ENCODE results near the gene POLR1G. TPM values are rescaled to one million over a fixed set of nuclear protein-coding genes. Genes with fewer than 3 reads are reported as not detected.
"Not testable (repeated sequence)": the region's sequence is repeated elsewhere in the genome, so short reads cannot be mapped to it uniquely, and the experiment has no call there.

The POLR1G gene
- total RNA-seq, 1 donor from 2014 or later = 6.7 TPM

DNA sequence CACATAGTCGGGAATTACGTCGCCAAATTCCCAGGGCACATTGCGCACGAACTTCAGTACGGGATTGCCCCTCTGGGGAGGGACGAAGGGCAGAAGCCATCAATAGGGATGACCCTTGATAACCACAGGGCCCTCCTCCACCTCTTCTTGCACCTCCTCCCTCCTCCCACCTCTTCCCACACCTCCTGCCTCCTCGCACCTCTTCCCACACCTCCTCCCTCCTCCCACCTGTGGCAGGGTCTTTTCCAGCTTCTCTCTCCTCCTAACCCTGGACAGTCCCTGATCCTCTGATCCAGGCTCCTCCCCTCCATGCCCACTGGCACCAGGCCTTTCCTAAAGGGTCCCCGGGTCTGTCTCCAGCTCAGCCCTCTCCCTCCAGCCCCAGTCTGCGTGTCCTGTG lies 13.9 kb downstream of the POLR1G start:
- no peak for DNase-seq (ENCODE audit: low spot score)

DNA sequence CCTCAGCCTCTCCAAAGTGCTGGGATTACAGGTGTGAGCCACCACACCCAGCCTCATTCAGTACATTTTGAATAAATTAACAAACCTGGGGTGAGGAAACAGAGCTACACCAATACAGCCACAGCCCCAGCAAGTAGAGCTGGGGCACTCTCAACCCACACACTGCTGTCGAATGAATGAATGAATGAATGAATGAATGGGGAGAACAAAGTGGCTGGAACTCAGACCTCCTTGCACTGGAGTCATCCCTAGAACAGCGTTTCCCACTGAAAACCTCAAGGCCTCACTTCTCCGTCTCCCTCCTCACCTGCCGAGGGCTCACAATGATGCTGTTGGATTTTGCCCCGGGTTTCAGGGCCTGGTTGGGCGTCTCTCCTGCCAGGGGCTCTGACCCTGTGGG lies 14.4 kb downstream of the POLR1G start:
- no peak for DNase-seq (ENCODE audit: low spot score)

DNA sequence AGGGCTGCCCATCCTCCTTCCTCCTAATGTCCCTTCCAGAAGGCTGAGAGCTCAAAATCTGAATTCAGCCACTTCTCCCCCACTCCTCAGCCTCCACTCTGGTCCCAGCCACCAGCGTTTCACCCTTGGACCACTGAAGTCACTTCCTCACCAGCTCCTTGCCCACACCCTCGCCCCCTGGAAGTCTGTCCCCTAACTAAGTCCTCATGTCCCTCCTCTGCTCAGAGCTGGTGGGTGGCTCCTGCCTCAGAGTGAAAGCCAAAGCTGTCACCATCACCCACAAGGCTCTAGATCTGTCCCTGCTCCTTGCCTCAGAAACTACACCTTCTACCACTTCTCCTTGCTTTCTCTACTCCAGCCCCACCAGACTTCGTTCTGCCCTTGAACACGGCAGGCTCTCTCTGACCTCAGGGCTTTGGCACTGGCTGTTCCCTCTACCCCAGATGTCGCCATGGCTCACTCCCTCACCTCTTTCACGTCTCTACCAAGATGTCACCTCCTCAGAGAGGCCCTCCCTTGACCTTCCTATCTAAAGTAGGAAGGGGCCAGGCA lies 15.6 kb downstream of the POLR1G start:
- no peak for DNase-seq (ENCODE audit: low spot score)

DNA sequence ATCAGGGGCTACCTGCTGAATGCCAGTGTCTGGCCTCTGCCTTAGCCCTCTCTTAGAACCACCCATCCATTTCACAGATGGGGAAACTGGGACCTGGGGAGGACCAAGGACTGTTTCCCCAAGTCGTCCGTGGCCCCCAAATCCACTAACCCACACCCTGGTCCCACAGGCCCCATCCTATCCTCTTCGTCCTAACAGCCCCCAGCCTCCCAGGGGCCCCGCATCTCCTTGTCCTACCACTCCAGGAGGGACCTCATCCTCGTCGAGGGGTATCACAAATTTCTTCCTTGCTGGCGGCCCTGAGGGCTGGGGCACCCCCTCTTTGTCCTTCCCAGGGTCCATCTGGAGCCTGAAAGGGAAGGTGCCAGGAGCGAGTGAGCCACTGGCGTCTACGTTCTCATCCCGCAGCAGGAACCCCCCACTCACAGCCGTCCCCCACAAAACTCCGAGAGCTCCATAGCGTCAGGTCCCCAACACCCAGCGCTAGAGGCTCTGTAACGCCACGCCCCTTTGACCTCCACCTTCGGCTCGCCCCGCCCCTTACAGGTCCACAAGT lies 16.7 kb downstream of the POLR1G start:
- DNase-seq (ENCODE audit: low spot score) = no peak

DNA sequence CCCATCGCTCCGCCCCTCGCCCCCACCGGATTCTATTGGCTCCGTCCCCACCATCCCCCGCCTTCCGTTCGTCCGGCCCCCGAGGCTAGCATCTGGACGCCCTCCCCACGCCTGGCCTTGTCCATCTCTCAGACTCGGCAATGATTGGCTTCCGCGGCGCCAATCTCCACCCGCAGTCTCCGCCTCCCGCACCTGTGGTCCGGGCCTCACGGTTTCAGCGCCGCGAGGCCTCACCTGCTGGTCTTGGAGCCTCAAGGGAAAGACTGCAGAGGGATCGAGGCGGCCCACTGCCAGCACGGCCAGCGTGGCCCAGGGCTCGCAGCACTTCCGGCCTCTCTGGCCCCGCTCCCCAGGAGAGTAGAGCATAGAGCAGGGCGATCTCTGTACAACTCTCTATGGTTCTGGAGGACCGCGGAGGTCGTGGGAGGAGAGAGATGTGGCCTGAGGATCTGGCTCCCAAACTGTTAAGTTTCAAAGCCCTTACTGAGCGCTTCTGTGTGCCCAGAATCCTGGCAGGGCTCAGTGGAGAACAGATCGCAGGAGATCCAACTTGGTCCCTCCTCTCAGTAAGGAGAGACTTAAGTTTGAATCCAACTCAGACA lies 17.2 kb downstream of the POLR1G start, which contains the start of gene ERCC1:
Gene ERCC1 (minus strand): TSS at position 329 of the 602 bp plus-strand sequence. CDS start 543 bp downstream, outside the sequence.
- DNase-seq (ENCODE audit: low spot score) = peak; percentile 98

DNA sequence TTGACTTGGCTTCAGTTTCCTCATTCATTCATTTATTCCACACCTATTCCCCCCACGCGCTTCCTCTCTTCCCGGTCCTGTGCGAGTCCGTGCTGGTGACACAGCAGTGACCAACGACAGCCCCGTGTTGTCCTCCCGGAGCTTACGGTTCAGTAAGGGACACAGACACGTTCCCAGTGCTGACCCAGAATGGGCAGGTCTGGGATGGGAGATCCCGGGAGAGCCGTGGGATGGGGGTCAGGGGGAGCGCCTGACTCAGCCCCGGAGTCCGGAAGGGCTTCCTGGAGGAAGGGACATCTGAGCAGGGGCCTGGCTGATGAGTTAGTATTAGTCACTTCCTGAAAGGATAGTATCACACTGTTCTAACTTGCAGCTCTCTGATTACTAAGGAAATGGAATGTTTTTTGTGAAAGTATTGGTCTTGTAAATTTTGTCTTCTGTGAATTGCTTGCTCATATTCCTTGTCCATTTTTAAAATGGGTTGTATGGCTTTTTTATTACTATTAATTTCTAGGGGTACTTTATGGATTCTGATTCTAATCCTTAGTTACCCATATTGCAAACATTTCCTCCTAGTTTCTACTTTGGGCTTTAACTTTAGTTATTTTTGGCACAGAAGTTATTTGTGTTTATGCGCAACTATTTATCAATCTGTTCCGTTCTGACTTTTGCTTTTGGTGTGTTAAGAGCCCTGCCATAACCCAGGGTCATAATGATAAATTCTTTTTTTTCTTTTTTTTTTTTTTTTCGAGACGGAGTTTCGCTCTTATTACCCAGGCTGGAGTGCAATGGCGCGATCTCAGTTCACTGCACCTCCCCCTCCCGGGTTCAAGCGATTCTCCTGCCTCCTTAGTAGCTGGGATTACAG lies 18.0 kb downstream of the POLR1G start:
- no peak for DNase-seq (ENCODE audit: low spot score)

DNA sequence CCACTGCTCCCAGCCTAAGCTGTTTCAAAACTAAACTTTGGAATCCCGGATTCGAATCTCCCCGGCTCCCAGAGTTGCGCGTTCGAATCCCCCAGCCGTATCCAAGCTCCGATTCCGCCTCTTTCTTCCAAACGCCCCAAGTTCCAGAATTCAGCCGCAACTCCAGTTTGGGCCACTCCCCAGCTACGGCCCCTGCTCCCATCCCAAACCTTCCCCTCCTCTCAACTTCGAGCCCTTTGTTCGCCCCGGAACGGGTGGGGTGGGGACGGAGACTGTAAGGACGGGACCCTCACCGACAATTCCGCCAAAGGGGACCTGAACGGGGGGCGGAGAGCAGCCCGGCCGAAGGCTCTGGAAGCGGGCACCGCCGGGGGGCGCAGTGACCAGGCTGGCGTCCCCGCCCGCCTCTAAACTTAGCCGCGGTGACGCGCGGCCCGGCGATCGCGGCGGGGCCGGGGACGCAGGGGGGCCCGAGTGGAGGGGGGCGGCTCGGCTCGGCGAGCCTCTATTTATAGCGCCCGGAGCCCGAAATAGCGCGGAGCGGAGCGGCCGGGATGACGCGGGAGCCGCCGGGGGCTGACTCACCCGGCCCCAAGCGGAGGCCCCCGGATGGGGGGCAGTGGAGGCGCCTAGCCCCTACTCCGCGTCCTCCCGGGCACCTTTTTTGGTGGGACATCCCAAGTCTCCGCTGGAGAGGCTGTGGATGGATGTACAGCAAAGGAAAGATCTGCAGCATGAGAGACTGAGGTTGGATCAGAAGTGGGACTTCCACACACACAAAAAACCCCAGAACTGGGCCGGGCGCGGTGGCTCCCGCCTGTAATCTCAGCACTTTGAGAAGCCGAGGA lies 22.2 kb downstream of the POLR1G start:
- DNase-seq (ENCODE audit: low spot score) = no peak

DNA sequence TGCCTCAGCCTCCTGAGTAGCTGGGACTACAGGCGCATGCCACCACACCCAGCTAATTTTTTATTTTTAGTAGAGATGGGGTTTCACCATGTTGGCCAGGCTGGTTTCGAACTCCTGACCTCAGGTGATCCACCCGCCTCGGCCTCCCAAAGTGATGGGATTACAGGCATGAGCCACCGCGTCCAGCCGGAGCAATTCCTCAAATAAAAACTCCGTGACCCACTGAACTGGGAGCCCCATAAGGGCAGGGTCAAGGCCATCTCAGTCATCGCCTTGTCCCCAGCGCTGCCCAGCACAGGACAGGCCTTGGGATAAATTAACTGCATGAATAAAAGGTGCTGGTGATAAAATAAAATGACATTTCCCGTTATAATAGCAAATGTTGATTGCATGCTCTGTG lies 23.5 kb downstream of the POLR1G start:
- DNase-seq (ENCODE audit: low spot score) = not testable (repeated sequence)

DNA sequence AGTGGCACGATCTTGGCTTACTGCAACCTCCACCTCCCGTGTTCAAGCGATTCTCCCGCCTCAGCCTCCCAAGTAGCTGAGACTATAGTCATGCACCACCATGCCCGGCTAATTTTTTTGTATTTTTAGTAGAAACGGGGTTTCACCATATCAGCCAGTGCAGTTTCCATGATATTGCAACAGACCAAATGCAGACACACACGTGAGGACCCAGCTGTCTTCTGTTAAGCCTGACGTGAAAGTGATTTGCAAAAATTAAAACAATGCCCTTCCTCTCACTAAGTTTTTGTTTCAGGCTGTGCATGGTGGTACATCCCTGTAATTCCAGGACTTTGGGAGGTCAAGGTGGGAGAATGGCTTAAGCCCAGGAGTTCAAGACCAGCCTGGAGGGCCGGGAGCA lies 24.6 kb downstream of the POLR1G start:
- not testable (repeated sequence) for DNase-seq (ENCODE audit: low spot score)

DNA sequence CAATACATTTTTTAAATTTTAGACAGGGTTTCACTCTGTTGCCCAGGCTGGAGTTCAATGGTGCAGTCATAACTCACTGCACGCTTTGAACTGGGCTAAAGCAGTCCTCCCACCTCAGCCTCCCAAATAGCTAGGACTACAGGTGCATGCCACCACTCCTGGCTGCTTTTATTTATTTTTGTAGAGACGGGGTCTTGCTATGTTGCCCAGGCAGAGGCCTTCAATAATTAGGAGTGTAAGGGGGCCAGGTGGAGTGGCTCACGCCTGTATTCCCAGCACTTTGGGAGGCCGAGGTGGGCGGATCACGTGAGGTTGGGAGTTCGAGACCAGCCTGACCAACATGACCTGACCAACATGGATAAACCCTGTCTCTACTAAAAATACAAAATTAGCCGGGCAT lies 26.1 kb downstream of the POLR1G start:
- not testable (repeated sequence) for DNase-seq (ENCODE audit: low spot score)

DNA sequence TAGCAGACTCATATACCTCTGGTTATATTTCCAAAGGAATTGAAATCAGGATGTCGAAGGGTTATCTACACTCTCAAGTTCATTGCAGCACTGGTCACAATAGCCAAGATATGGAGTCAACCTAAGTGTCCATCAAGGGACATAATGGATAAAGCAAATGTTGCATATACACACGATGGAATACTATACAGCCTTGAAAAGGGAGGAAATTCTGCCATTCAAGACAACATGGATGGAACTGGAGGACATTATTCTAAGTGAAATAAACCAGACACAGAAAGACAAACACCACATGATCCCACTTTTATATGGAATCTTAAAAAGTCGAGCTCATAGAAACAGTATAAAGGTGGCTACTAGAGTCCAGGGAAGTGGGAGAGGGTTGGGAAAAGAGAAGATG lies 30.9 kb downstream of the POLR1G start:
- DNase-seq (ENCODE audit: low spot score) = no peak

DNA sequence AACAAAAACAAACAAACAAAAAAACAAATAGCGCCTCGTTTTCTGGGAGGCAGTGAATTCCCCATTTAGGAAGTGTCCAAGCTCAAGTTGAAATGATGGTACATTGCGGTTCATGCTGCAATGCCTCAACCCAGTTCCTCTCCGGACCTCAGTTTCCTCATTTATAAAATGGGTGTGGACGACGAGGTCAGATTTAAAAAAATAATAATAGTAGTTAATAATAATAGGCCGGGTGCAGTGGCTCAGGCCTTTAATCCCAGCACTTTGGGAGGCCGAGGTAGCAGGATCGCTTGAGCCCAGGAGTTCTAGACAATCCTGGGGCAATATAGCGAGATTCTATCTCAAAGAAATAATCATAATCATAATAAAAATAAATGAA lies 32.7 kb downstream of the POLR1G start:
- no peak for DNase-seq (ENCODE audit: low spot score)

DNA sequence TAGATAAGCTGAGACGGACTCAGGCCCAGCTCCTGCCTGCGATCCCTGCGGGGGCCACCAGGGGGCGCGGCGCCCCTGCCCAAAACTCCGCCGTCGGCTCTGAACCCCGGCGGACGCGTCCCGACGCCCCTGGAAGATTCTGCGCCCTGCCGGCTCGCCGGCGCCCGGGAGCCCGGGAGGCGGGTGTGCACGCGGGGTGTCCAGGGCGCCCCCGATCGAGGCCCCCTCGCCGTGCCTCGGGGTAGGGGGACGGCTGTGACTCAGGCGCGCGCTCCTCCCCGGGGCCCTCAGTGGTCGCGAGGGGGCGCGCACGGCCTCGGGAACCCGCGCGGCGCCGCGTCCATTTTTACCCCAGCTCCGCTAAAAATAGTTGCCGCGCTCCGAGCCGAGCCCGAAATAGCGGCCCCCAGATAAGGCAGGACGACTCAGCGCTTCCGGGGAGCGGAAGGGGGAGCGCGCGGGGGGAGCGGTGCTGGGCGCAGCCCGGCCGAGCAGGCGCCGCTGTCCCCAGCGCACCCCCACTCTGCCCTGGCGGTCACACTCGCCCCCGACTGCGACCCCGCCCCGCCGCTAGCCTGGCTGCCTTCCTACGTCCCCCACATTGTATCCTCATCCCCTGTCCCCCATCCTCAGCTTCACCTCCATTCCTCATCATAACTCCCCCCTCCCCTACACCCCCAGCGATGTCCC lies 33.3 kb downstream of the POLR1G start:
- peak; percentile 93 for DNase-seq (ENCODE audit: low spot score)

DNA sequence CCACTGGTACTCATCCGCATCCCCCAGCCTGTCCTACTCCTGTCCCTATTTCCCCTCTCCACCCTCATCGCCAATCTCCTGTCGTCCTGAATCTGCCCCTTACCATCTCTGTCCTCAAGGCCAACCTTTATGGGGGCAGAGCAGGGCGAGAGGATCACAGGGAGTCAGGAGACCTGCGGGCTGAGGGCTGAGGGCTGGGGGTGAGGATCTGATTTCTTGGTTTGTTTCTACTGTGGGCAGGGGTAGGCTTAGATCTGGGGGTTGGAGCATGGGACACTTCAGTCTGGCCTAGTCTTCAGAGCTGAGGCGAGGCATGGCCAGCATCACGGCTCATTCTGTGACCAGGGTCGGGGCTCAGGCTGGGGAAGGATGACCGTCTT lies 33.8 kb downstream of the POLR1G start:
- DNase-seq (ENCODE audit: low spot score) = no peak

DNA sequence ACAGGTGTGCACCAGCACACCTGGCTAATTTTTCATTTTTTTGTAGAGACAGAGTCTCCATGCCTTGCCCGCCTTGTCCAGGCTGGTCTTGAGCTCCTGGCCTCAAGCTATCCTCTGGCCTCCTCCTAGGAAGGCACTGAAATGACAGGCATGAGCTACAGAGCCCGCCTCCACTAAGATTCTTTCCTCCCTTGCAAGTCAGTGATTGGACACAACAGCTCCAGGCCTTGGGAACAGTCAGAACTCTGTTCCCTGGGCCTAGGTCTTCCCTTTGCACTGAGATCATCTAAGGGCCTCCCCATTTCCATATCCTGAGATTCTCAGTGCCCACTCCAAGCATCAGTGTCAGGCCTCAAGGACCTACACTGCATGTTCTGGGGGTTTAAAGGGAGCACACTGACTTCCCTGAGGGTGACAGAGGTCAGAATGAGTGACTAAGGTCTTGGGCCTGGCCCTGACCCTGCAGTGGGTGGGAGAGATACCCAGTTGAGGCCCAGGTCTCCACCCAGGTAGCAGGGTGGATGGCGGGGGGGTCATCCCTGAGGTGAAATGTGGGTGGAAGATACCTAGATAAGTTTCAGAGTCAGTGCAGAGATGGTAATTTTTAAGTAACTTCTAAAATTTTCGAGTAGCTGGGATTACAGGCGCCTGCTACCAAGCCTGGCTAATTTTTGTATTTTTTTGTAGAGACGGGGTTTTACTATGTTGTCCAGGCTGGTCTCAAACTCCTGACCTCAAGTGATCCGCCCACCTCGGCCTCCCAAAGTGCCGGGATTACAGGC lies 34.6 kb downstream of the POLR1G start:
- DNase-seq (ENCODE audit: low spot score) = no peak

DNA sequence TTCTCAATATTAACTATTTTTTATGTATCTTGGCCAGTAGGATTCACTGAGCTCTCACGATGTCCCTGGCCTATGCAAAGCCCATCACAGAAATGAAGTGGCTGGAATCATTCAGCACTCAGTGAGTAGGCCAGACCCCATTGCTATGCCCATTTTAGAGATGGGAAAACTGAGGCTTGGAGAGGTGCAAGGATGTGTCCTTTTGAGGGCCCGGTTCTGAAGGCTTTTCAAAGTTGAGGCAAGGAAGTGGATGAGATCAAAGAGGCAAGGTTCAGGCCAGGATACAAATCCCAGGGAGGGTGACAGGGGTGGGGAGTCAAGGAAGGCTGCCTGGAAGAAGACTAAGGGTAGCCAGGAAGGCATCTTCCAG lies 35.9 kb downstream of the POLR1G start:
- no peak for DNase-seq (ENCODE audit: low spot score)

DNA sequence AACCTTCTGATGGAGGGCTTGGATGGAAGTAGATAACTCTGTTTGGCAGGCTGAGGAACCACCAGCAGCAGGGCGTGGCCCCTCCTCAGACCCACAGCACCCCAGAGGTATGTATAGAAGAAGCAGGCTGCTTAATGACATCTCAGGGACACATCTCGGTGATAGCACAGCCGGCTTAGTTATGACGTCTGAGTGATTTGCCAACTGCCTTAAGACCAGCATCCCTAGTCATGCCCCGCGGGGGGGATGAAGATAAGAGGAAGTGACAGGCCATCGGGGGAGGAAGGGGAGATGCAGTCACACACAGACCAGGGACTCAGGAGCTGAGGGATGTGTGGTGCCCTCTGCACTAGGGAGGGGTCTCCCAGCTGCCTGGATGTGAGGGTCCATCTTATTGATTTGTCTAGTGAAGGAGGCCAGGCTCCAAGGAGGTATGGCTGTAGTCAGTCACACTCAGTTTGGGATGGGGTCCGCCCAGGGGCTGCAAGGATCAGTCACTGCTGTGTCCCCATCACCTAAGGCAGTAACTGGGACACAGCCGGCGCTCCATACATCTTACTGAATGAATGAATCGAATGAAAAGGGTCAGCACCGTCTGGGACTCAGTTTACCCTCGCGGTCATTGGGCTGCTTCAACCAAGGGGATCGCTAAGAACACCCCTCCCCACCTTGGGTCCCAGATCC lies 36.5 kb downstream of the POLR1G start:
- no peak for DNase-seq (ENCODE audit: low spot score)

DNA sequence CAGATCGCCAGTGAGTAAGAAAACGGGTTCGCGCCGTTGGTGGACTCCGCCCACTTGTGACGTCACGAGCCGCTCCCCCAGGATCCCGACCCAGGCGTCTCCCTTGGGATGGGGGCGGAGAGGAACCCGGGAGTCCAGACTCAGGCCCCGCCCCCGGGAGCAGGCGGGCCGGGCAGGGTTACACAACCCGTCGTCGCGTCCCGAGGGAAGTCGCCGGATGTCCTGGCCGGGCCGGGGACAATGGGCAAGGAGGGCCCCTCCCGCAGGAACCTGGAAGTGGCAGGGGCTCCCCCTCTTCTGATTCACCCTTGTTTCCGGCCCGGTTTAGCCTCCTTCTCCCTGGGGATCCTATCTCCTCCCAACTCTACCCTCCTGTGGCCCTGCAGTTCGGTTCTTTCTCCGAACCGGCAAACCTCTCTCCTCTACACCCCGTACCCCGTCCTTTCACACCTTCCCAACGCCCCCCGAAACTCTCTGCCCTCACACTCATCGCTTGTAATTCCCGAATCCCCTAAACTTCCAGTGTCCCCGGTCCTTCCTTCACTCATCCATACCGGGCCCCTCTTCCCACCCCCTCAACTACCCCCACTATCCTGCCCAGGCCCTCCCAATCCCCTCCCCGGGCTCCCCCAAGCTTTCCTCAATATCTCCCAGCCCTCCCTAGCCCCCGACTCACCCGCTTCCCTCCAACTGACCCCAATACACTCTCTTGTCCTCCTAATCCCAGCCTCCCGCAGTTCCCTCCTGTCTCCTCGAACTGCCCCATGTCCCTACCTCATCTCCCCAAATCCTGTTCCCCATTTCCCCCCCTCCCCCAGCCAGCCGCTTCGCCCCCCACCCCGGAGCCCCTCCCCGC lies 37.2 kb downstream of the POLR1G start:
- DNase-seq (ENCODE audit: low spot score) = peak; percentile 99

Measured in mesenteric fat pad (tissue), 1 donor.